Vagina (tissue), 2 donors: ENCODE data around the gene PRKAR1B. TPM values are rescaled to one million over a fixed set of nuclear protein-coding genes. Genes with fewer than 3 reads are reported as not detected.

Source experiments
- DNase-seq, 2 donors: peaks; one replicate each; pipeline ENCODE4 v3.0.0-alpha.2; 2017; ENCODE audit errors: extremely low spot score in 2 of 2
- H3K27ac ChIP-seq: fragments of 200-600 bp; sonication (generic); one replicate; pipeline ENCODE4 v1.5.1; 2019
- H3K27me3 ChIP-seq: fragments of 200-600 bp; sonication (generic); one replicate; pipeline ENCODE4 v1.5.1; 2019
- H3K36me3 ChIP-seq, 2 donors: fragments of 200-600 bp; sonication (generic); one replicate each; pipeline ENCODE4 v1.5.1; 2017 to 2019
- H3K4me1 ChIP-seq: fragments of 200-600 bp; sonication (generic); one replicate; pipeline ENCODE4 v1.5.1; 2019
- H3K4me3 ChIP-seq, 2 donors: fragments of 200-600 bp; sonication (generic); 1 replicate in 1 of 2; 2 replicates in 1 of 2; pipeline ENCODE4 v1.5.1; 2016 to 2019
- H3K9me3 ChIP-seq: fragments of 200-600 bp; sonication (generic); one replicate; pipeline ENCODE4 v1.5.1; 2019
- CTCF ChIP-seq, 3 experiments: fragments of 450-650 bp in 2 of 3; fragments of 200-600 bp in 1 of 3; sonication (generic) in 1 of 3; IDR thresholded peaks; one replicate each; pipeline ENCODE4 v1.5.1; 2017 to 2019; ENCODE audit warnings: antibody characterized with exemption in 3 of 3, mild to moderate bottlenecking in 2 of 3, moderate library complexity in 2 of 3
- POLR2A ChIP-seq, 2 donors: fragments of 450-650 bp; IDR thresholded peaks; one replicate each; pipeline ENCODE4 v1.6.1; 2017; ENCODE audit warnings: antibody characterized with exemption in 2 of 2, mild to moderate bottlenecking in 2 of 2, moderate library complexity in 2 of 2
- POLR2AphosphoS5 ChIP-seq, 2 donors: sonication (generic); formaldehyde crosslinking; IDR thresholded peaks; one replicate each; pipeline ENCODE4 v1.9.0; 2017; ENCODE audit warnings: antibody characterized with exemption in 2 of 2, mild to moderate bottlenecking in 2 of 2, low read depth in 1 of 2; ENCODE audit not compliant: insufficient read depth in 1 of 2
- intact Hi-C: fragments of 100-400 bp; cut with DNase I; formaldehyde crosslinking; loops from one replicate; pipeline ENCODE4 v1.15.1; 2023
- total RNA-seq: library from RNA; depleted of rRNA; stranded (reverse); fragments of >200 nt; gene quantifications from one replicate; pipeline ENCODE4 v1.2.3, GENCODE V29; 2016

PRKAR1B gene
- total RNA-seq, 1 donor from 2014 or later = 31.4 TPM

- Histone ChIP-seq H3K4me3 (no peak overlapping the region), H3K27me3 (no peaks in the 10 kb centered on the region), H3K27ac (no peak overlapping the region), H3K36me3 (peaks cover 0 to 5% of the 10 kb centered on the region in 2 donors), H3K9me3 (no peaks in the 10 kb centered on the region), H3K4me1 (no peaks in the 10 kb centered on the region)
- intact Hi-C loops = no loop called here
- TF ChIP-seq POLR2A (IDR thresholded peaks at IDR 0.05) = no peak
- TF ChIP-seq CTCF (IDR thresholded peaks at IDR 0.05) = no peak
- TF ChIP-seq POLR2AphosphoS5 (IDR thresholded peaks at IDR 0.05; ENCODE audit: insufficient read depth in 1 of 2, low read depth in 1 of 2) = no peak
- no peak for DNase-seq
Measured at GRCh38 chr7:608361-608760, 118.7 kb downstream of the PRKAR1B start.

GRCh38 chr7:607938-608337, 119.1 kb downstream of the PRKAR1B start:
- Histone ChIP-seq H3K27me3 (no peaks in the 10 kb centered on the region), H3K27ac (no peak overlapping the region), H3K9me3 (no peaks in the 10 kb centered on the region), H3K4me1 (peaks cover 4% of the 10 kb centered on the region), H3K4me3 (no peak overlapping the region), H3K36me3 (peaks cover 0 to 5% of the 10 kb centered on the region in 2 donors)
- intact Hi-C loops = no loop called here
- DNase-seq = no peak
- no peak for TF ChIP-seq POLR2A (IDR thresholded peaks at IDR 0.05)
- TF ChIP-seq CTCF (IDR thresholded peaks at IDR 0.05) = no peak
- no peak for TF ChIP-seq POLR2AphosphoS5 (IDR thresholded peaks at IDR 0.05; ENCODE audit: insufficient read depth in 1 of 2, low read depth in 1 of 2)

- Histone ChIP-seq H3K27ac (peak overlapping the region; percentile 84), H3K4me1 (peaks cover 24% of the 10 kb centered on the region), H3K9me3 (no peaks in the 10 kb centered on the region), H3K36me3 (peaks cover 0 to 5% of the 10 kb centered on the region in 2 donors), H3K4me3 (no peak overlapping the region), H3K27me3 (no peaks in the 10 kb centered on the region)
- DNase-seq = no peak
- intact Hi-C loops = no loop called here
- TF ChIP-seq POLR2A (IDR thresholded peaks at IDR 0.05) (no peak), CTCF (IDR thresholded peaks at IDR 0.05) (no peak), POLR2AphosphoS5 (IDR thresholded peaks at IDR 0.05; ENCODE audit: insufficient read depth in 1 of 2, low read depth in 1 of 2) (no peak)
Measured at GRCh38 chr7:605661-606450, 121.2 kb downstream of the PRKAR1B start.

GRCh38 chr7:604884-605531, 122.1 kb downstream of the PRKAR1B start:
- no peak for DNase-seq
- Histone ChIP-seq H3K27me3 (no peaks in the 10 kb centered on the region), H3K9me3 (no peaks in the 10 kb centered on the region), H3K27ac (peak overlapping the region; percentile 84), H3K4me3 (peak overlapping the region in 1 of 2 donors; percentile 29), H3K4me1 (peaks cover 24% of the 10 kb centered on the region), H3K36me3 (peaks cover 0 to 5% of the 10 kb centered on the region in 2 donors)
- TF ChIP-seq POLR2AphosphoS5 (IDR thresholded peaks at IDR 0.05; ENCODE audit: insufficient read depth in 1 of 2, low read depth in 1 of 2) (no peak), POLR2A (IDR thresholded peaks at IDR 0.05) (no peak), CTCF (IDR thresholded peaks at IDR 0.05) (no peak)
- intact Hi-C loops = no loop called here
